B cell (primary cell): ENCODE results near the gene EMB.

Experiments
- CTCF ChIP-seq: fragments of 200-600 bp; IDR thresholded peaks from one replicate; pipeline ENCODE4 v1.8.0; 2022; ENCODE audit warnings: antibody characterized with exemption, mild to moderate bottlenecking
- EZH2 ChIP-seq: IDR thresholded peaks from 2 replicates; pipeline ENCODE4 v1.6.1; 2012; ENCODE audit warnings: borderline replicate concordance, low read depth, mild to moderate bottlenecking, moderate library complexity, low read length; ENCODE audit not compliant: insufficient read depth, poor library complexity, severe bottlenecking

GRCh38 chr5:50440651-50441492, at the start of gene EMB:
- peak; percentile 56 for TF ChIP-seq CTCF
- no peak for TF ChIP-seq EZH2
